ENCODE data around the gene PLXNA4.
"Not testable (repeated sequence)": the region's sequence is repeated elsewhere in the genome, so short reads cannot be mapped to it uniquely, and the experiment has no call there.

PLXNA4 gene

DNA sequence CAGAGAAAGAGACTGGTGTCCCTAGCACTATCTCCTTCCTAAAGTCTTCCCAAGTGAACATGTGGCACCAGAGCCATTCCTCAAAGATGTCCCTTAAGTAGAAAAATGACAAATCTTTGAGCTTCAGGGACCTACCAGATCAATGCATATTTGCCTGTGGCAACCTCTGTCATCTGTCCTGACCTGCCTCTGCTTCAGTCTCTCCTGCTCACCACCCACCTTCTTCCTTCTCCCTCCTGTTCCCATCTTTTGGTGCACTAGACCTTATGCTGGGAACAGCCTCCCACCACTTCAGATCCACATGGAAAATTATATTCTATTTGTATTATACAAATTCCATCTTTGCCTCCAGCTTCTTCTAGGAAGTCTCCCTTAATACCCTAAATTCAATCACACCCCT lies 386.4 kb downstream of the PLXNA4 start:
- DNase-seq: no peak

DNA sequence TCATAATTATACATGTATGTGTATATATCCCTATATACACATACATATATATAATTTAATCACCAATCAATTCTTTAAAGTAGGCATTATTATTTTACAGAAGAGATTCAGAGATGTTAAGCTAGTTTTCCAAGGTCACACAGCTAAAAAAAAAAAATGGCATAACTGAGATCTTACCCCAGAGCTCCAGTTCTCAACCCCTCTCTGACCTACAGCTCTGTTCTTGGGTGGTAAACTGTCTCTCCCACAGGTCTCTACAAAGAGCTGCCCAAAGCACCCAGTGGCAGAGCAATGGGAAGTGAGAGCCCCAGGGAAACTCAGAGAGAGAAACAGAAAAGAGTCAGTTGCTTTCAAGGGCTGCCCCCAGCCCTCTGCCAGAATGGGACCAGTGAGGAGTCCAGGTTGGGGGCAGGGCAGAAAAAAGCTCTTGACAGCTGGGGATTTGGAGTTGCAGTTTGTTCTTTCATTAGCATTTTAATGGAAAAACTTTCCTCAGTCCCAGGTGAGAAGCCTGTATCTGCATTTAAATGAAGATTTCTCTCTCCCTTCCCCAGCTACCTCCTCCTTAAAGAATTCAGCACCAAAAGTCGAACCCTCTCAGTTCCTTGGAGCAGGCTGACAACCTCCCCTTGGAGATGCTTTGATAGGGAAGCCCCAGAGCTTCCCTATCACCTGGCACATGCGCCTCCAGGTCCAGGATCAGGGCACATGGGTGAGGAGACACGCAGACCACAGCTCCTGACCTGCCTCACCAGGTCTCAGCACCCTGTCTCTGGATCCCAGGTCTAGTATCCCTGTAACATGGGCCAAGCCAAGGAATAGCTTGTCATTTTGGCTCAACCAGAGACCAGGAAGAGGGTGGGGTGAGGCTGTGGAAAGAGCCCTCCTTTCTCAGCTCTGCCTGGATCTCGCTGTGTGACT lies 388.1 kb downstream of the PLXNA4 start:
- DNase-seq: no peak

DNA sequence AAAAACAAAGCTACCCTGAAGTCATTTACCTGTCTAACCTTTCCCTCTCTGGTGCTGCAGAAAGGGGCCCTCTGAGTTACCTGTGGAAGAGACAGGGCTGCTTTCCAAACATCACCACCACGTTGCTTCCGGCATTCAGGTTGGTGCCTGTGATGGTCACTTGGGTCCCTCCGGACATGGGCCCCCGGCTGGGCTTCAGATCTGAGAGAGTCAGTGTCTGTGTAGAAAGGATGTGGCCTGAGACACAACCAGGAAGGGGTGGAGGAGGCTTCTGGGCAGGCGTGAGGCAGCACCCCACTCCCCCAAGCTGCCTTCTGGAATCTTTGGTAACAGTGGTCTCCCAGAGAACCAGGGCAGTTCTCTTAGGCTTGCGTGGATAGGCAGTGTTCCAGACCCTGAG lies 388.9 kb downstream of the PLXNA4 start:
- no peak for DNase-seq

DNA sequence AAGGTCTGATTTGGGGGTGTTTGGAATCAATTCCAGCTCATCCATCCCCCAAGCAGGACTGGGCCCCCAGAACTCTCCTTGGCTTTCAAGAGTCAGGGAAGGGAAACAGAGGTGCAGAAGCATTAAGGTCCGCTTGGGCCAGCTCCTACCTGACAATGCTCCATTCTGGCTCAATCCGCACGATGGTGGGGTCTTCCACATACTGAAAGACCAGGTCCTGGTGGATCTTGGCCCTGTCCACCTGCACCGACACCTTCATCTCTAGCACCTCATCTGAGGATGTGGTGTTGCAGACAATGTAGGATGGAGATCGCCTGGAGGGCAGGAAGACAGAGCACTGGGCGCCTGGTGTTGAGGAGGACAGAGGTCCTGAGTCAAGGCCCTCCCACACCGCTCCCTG lies 391.1 kb downstream of the PLXNA4 start:
- no peak for DNase-seq

DNA sequence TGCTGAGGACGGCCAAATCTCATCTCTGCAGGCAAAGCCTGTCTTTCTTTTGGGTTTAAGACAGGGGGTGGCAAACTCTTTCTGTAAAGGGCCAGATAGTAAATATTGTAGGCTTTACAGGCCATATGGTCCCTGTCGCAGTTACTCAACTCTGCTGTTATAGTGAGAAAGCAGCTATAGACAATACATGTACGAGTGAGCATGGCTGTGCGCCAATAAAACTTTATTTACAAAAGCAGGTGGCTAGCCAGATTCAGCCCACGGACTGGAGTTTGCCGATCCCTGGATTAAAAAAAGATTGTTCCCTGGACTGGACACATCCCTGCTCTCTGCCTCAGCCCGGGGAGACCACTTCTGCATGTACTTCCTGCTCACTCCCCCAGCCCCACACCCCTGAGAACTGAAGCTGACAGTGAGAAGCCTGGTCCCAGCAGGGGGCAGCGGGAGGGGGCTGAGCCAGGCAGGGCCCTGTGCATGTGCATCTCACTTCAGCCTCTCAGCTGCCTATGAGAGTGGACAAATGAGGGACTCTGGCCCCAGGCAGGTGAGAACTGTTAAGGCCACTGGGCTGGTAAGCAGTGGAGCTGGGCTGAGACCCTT lies 392.4 kb downstream of the PLXNA4 start:
- no peak for DNase-seq

DNA sequence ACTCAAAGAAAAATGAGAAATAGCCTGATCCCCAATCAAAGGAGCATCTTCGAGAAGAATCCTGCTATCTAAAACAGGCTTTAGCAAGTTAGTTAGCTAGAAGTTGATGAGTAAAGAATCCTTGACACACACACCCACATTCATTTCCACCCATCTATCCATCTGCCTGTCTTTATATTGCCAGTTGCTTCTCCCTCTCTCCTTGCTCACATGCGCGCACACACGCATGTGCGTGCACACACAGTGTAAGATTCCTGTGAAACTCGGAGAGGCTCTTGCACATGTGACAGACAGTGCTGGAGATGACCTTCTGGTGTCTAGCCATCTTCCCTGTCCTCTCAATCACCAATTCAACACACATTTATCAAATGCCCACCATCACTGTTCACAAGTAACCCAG lies 393.3 kb downstream of the PLXNA4 start:
- DNase-seq: no peak

DNA sequence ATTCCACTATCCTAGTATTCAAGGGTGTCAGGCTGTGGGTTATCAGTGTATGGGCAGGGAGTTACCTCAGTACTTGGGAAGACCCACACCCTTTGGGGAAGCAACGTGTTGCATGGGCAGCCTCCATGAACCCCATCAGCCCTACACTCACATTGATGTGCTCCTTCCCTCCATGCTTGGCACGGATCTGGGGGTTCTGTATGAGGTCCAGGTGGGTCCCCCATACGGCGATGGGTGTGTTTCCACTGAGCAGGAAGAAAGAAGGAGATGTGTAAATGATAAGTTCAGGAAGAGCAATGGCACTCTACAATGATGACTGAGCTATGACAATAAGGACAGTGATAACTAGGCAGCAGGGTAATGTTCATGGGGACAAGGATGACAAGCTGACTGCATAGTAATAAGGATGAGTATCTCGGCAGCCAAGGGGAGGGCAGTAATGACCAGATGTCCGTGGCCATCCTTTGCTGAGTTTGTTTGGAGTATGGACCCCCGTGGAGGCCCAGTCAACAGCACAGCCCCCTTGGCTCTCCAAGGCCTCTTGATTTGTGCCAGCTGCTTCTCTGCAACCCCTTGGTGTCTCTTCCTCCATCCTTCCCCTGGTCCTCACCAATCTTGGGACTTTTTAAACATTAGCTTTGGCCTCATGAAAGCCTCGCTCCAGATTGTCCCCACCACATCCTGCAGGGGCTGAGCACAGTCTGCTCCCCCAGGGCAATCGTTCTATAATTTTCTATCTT lies 394.2 kb downstream of the PLXNA4 start:
- DNase-seq: no peak

DNA sequence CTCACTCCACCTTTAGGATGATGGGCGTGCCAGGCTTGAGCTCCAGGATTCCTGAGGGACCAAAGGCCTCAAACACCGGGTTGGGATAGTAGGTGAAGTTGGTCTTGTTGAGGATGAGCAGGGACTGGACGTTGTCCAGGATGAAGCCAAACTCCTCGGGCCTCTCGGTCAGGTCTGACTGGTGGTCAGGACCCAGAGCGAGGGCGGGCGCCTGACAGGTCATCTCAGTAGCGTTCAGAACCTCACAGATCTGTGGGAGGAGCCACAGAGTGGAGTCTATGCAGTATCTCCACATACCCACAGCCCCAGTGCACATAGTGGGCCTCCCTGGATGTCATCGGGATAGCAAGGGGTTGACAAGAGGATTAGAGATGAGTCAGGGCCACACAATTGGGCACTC lies 394.9 kb downstream of the PLXNA4 start:
- DNase-seq: no peak

DNA sequence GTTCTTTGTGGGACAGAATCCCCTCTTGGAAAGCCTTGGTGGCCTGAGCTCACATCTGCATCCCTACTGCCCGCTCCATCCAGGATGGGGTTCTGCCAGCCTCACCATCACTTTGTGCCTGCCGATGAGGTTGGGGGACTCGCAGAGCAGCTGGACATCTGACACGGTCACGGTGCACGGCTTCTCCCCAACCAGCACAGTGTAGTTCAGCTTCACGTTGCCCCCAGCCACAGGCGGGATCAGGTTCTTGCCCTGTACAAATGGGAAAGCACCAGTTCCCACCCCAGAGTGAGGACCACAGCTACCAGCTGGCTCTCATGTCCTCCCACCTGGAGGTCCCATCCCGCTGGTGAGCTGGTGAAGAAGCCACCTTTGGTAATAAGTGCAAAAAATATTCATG lies 395.8 kb downstream of the PLXNA4 start:
- DNase-seq: no peak

DNA sequence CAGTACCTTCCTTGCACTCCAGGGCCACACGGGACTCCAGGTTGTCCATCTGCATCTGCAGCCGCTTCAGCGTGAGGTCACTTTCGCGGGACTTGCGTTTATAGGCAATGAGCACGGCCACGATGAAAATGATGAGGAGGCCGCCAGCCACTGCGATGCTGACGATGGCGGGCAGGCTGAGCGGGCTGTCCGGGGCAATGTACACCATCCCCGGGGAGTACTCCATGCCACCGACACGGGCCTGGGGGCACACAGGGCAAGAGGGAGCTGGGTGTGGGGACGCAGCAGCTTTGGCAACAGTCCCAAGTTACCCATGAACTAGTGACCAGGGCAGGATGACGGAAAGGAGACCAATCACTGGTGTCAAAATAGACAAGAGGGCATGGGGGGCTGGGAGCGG lies 396.6 kb downstream of the PLXNA4 start:
- no peak for DNase-seq

DNA sequence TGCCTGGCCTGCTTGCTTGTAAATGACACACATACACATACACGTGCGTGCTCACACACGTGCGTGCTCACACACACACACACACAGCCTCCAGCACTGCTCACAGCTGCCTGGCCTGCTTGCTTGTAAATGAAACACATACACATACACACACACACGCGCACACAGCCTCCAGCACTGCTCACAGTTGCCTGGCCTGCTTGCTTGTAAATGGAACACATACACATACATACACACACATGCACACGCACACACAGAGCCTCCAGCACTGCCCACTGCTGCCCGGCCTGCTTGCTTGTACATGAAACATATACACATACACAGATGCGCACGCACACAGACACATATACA lies 397.2 kb downstream of the PLXNA4 start:
- no peak for DNase-seq

DNA sequence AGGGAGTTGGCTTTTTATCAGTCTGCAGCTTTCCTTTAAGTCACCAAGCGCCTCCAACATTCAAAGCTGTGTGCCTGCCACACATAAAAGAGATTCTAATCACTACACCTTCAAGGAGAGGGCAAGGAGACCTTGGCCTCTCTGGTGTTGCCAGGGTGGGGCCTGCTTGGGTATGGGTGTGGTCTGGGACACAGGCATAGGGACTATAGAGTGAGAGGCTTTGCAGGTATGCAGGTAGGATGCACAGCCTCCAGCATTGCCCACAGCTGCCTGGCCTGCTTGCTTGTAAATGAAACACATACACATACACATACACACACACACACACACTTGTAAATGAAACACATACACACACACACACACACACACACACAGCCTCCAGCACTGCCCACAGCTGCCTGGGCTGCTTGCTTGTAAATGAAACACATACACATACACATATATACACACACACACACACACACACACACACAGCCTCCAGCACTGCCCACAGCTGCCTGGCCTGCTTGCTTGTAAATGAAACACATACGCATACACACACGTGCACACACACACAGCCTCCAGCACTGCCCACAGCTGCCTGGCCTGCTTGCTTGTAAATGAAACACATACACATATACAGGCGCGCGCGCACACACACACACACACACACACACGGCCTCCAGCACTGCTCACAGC lies 397.7 kb downstream of the PLXNA4 start:
- DNase-seq: not testable (repeated sequence)

DNA sequence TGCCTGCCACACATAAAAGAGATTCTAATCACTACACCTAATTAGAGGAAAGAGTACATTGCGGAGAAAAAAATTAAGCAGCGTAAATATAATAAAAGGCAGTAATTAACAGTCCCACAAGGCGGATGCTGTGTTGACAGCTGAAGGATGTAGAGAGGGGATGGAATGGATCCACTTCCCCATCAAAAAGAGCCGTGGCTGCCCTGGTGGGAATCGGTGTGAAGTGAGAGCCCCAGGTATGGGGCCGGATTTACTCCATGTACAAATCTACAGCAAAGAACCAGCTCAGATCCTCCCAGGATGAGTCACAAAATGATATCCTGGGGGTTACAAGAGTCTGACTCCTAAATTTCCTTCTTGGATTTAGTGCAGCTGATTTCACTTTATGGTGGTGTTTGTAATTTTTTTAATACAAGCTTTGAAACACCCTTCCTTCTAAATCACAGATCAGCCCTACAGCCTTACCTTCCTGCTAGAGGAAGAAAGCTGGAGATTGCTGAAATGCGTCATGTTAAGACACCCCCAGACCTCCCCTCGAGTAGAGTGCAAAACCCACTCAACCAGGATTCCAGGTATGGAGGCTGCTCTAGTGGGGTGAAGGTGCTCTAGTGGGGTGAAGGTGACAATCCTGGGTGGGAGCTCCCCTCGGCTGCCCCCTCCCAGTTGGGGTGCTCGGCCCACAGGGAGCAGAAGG lies 398.4 kb downstream of the PLXNA4 start:
- no peak for DNase-seq

DNA sequence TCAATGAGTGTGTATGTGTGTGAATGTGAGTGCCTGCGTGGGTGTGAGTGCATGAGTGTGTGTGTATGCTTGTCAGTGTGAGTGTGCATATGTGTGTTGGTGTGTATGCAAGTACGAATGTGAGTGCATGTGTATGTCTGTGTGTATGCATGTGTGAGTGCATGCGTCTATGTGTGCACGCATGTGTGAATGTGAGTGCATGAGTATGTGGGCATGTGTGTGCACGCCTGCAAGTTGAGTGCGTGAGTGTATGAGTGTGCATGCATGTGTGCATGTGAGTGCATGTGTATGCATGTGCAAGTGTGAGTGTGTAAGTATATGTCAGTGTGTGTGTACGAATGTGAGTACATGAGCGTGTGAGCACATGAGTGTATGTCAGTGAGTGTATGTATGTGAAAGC lies 399.6 kb downstream of the PLXNA4 start:
- no peak for DNase-seq

DNA sequence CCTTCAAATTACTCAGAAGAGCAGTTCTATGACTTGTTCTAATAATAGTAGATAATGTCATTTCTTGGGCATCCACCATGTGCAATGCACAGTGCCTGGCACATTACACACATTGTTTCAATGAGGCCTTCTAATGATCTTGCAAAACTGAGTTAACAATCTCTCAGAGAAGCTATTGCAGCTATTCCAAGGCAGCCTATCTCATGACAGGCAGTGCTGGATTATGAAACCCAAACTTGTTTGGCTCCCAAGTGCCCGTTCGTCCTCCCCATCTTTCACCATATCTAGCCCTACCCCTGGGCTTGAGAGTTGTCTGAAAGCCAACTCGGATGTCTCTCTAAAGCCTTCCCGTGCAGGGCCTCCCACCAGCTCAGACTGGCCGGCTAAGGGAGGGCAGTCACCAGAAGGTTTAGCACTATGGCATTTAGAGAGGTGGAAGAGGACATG lies 405.1 kb downstream of the PLXNA4 start:
- no peak for DNase-seq

DNA sequence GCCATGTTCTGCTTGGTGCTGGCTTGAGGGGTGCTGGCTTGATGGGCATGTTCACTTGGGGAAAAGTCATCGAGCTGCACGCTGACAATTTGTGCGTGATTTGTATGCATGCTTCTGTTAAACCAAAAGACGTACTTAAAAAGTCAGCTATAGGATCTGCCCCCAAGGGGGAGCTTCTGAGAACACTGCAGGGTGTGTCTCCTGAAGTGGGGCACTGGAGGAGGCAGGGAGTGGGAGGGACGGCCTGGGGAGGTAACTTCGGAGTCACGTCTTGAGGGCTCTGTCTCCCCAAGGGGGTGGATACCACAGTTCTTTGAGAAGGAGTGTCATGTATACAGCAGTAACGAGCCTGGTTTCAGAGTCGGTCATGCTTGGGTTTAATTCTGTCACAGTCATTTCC lies 406.5 kb downstream of the PLXNA4 start:
- no peak for DNase-seq

DNA sequence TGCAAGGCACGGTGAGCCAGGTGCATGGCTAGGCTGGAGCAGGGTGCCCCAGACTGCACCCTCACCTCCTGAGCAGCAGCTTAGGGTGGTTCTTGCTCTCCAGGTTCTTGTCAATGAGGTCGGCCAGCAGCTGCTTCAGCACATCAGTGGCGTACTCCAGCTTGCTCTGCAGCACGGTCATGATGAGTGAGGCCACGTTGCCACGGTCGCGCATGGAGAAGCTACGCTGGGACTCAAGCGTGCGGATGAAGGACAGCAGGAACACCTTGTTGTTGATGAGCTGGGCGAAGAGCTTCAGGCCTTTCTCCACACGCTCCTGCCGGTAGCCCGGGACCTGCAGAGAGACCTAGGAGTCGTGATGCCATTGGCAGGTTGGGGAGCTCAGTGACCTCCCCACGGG lies 408.0 kb downstream of the PLXNA4 start:
- no peak for DNase-seq

DNA sequence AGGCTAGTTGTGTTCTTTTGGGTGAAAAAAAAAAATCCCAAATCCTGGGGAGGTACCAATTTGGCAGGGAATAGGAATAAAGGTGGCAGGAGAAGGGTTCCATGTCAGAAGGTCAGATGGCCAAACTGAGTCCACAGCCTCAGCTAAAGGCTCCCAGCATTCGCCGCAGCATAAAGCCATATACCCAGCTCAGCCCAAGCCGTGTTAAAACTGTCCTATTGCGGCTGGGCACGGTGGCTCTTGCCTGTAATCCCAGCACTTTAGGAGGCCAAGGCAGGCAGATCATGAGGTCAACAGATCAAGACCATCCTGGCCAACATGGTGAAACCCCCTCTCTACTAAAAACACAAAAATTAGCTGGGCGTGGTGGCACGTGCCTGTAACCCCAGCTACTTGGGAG lies 410.6 kb downstream of the PLXNA4 start:
- not testable (repeated sequence) for DNase-seq

DNA sequence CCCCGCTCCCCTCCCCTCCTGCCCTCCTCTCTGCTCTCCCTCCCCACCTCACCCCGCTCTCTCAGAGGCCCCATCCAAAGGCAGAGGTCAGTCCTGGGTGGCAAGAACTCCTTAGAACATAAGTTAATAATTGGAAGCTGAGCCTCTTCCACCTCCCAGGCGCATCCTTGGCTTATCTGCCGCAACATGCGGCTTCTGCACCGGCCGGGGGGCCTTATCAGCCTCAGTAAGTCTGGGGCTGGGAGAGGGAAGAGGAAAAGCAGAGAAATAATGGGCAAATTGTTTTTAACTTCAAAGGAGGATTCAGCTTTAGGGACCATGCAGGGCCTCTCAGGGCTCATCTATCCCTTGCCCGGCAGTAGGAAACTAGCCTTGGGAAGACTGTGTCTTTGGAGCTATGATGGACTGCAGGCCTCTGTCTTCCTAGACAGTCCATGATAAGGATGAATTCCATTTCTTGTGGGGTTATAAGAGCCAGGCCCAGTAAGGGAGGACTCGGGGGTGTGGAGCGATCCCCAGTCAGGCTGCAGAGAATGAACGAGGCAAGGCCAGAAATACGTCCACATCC lies 411.6 kb downstream of the PLXNA4 start:
- no peak for DNase-seq

DNA sequence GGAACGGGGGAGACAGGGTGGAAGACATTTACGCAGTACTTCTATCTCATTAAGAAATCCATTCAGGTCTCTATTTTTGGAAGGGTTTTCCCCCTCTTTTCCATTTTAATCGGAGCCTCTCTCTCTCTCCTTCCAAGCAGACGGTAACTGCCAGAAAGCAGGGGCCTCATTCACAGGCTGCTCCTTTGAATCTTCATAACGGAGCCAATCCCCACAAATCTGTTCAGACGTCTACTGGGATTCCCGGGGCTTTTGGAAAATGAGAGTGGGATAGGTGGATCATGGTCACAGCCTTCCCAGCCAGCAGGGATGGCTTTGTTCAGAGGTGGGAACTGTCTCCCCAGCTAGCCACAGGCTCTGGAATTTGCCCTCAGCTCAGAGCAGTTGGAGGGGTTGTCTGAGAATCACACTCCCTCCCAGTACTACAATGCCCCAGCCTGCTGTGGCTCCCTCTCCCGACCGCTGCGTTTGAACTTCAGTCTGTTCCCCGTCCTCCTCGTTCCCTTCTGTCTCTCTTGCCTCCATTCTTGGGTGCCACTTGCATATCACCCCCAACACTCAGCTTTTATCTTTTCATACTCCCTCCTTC lies 413.6 kb downstream of the PLXNA4 start:
- DNase-seq: no peak

DNA sequence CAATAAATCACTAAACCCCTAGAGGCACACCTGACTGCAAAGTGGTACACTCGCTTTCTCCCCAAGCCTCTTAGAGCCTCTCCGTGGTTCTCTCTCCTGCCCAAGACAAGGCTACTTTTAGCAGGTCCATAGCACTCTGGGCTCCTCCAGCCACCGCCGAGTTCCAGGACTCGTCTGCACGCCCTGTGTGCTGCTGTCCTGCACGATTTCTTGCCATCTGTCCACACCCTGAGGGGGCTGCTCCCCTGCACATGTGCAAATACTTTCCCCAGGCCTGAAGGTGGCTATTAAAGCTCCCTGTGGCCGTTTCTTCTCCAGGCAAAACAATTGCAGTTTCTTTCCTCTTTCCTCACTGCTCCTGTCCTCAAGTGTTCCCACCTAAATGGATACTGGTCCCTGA lies 414.3 kb downstream of the PLXNA4 start:
- no peak for DNase-seq

DNA sequence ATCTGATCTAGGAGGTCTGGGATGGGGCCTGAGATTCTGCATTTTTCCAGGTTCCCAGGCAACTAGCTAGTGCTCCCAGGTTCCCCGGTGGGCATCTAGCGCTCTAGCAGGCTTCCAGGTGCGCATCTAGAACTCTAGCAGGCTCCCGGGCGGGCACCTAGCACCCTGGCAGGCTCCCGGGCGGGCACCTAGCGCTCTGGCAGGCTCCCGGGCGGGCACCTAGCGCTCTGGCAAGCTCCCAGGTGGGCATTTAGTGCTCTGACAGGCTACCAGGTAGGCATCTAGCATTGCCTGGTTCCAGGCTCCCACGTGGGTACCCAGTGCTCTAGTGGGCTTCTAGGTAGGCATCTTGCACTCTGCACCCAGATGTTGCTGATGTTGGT lies 414.7 kb downstream of the PLXNA4 start:
- DNase-seq: no peak
